Middle frontal gyrus (tissue), 1 donor: ENCODE measurements around the gene ADGRE1.
"Not testable (repeated sequence)": the region's sequence is repeated elsewhere in the genome, so short reads cannot be mapped to it uniquely, and the experiment has no call there.

ENCODE experiments used
- DNase-seq: peaks from one replicate; pipeline ENCODE4 v3.0.0-alpha.2; 2015; ENCODE audit warnings: low spot score; ENCODE audit errors: extremely low spot score

The ADGRE1 gene

GRCh38 chr19:6887316-6887715 lies at the start of gene ADGRE1:
ADGRE1 (plus strand) TSS chr19:6887579; CDS start chr19:6887609, 30 bp downstream.
- no peak for DNase-seq

- DNase-seq = no peak
These were observed 49.2 kb upstream of the ADGRE1 start for GRCh38 chr19:6838062-6838655.

- no peak for DNase-seq
These were observed 44.3 kb upstream of the ADGRE1 start for GRCh38 chr19:6842871-6843607.

- DNase-seq = no peak
These were observed 39.6 kb upstream of the ADGRE1 start for GRCh38 chr19:6847828-6848200.

- DNase-seq = no peak
These were observed 38.4 kb upstream of the ADGRE1 start for GRCh38 chr19:6848986-6849385.

GRCh38 chr19:6849876-6850275 lies 37.5 kb upstream of the ADGRE1 start:
- no peak for DNase-seq

GRCh38 chr19:6851359-6851758 lies 36.0 kb upstream of the ADGRE1 start:
- DNase-seq = no peak

- no peak for DNase-seq
These were observed 35.4 kb upstream of the ADGRE1 start for GRCh38 chr19:6852001-6852400.

GRCh38 chr19:6853868-6854267 lies 33.5 kb upstream of the ADGRE1 start:
- DNase-seq = no peak

- DNase-seq = no peak
These were observed 32.6 kb upstream of the ADGRE1 start for GRCh38 chr19:6854758-6855157.

- peak; percentile 7 for DNase-seq
These were observed 30.5 kb upstream of the ADGRE1 start for GRCh38 chr19:6856749-6857372.

GRCh38 chr19:6861683-6862286 lies 25.6 kb upstream of the ADGRE1 start:
- no peak for DNase-seq

GRCh38 chr19:6862673-6863078 lies 24.7 kb upstream of the ADGRE1 start:
- DNase-seq = peak; percentile 59

- DNase-seq = no peak
These were observed 22.9 kb upstream of the ADGRE1 start for GRCh38 chr19:6864325-6864940.

- DNase-seq = no peak
These were observed 21.5 kb upstream of the ADGRE1 start for GRCh38 chr19:6865849-6866248.

GRCh38 chr19:6866741-6867151 lies 20.6 kb upstream of the ADGRE1 start:
- no peak for DNase-seq

GRCh38 chr19:6868351-6868750 lies 19.0 kb upstream of the ADGRE1 start:
- no peak for DNase-seq

GRCh38 chr19:6869151-6869882 lies 18.1 kb upstream of the ADGRE1 start:
- DNase-seq = not testable (repeated sequence)

- DNase-seq = no peak
These were observed 13.5 kb upstream of the ADGRE1 start for GRCh38 chr19:6873708-6874431.

- no peak for DNase-seq
These were observed 12.2 kb upstream of the ADGRE1 start for GRCh38 chr19:6875218-6875617.
